Measurements from ENCODE around the gene RFWD3.

RFWD3 gene

DNA sequence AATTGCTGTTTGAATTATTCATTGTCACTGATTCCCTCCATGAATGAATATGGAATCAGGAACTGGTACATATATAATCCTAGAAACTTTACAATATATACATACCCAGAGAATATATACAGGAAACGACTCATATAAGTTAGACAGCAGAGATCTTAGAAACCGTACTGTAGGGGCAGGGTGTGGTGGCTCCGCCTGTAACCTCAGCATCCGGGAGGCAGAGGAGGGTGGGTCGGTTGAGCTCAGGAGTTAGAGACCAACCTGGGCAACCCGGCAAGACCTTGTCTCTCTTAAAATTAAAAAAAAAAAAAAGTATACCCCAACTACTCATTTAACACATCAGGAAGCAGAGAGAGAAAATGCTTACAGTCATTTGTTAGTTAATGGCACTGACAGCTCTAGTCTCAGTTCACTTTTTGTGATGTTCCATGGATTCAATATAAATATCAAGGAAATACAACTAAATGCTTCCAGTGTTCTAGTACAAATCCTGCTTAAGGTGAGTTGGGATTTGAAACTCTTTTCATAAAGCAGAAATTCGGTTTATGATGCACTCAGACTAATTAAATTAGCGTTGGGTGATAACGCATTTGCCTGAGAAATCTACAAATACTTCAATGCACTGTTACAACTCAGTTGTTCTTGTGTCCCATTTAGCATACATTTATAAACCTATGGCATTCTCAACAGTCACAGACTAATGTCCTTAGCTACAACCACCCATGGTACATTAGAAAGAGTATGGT is 65.4 kb downstream of the RFWD3 start:
- no peak overlapping the region for H3K4me3 ChIP-seq (ENCODE audit: low read length)
- H3F3A ChIP-seq (ENCODE audit: insufficient read depth, low read length) = no peaks in the 10 kb centered on the region
- DNase-seq = no peak
- no peak overlapping the region for H3K9ac ChIP-seq (ENCODE audit: low read length)
- no peaks in the 10 kb centered on the region for H3K4me1 ChIP-seq (ENCODE audit: low read length)
- peaks cover 82% of the 10 kb centered on the region for H3K79me2 ChIP-seq (ENCODE audit: low read length)
- no peaks in the 10 kb centered on the region for H3K27me3 ChIP-seq (replicated peaks; ENCODE audit: insufficient read depth, low read length)
- no peaks in the 10 kb centered on the region for H4K20me1 ChIP-seq (ENCODE audit: insufficient read depth, low read length)
- no peak overlapping the region for H3K4me2 ChIP-seq (ENCODE audit: low read depth, low read length)
- H3K27ac ChIP-seq (ENCODE audit: low read length) = no peak overlapping the region
- no peaks in the 10 kb centered on the region for H3K36me3 ChIP-seq (replicated peaks; ENCODE audit: insufficient read depth, low read length)
- TF ChIP-seq EZH2phosphoT487 (IDR thresholded peaks at IDR 0.05; ENCODE audit: low read length) (no peak), EZH2 (optimal IDR thresholded peaks at IDR 0.05; ENCODE audit: low read depth, low read length) (no peak), CTCF (IDR thresholded peaks at IDR 0.05; ENCODE audit: low read length) (no peak)
- no peak overlapping the region for H2AFZ ChIP-seq (ENCODE audit: low read length)
- H3K9me3 ChIP-seq (replicated peaks; ENCODE audit: insufficient read depth, low read length) = no peaks in the 10 kb centered on the region
- no peaks in the 10 kb centered on the region for H3K9me2 ChIP-seq (replicated peaks; ENCODE audit: insufficient read depth, low read length)

DNA sequence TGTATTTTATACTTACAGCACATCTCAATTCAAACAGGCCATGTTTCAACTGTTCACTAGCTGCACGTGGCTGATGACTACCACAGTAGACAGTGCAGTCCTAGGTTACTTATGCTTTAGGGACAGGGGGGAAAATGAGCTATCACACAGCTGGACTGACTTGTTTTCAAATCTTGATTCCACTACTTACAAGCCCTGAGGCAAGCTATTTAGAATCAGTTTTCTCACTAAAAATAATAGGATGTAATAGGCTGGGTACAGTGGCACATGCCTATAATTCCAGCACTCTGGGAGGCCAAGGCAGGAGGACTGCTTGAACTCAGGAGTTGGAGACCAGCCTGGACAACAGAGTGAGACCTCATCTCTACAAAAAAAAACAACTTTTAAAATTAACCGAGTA is 70.1 kb downstream of the RFWD3 start:
- TF ChIP-seq CTCF (IDR thresholded peaks at IDR 0.05; ENCODE audit: low read length) (no peak), EZH2 (optimal IDR thresholded peaks at IDR 0.05; ENCODE audit: low read depth, low read length) (no peak), EZH2phosphoT487 (IDR thresholded peaks at IDR 0.05; ENCODE audit: low read length) (no peak)
- no peaks in the 10 kb centered on the region for H3K9me2 ChIP-seq (replicated peaks; ENCODE audit: insufficient read depth, low read length)
- no peaks in the 10 kb centered on the region for H4K20me1 ChIP-seq (ENCODE audit: insufficient read depth, low read length)
- no peaks in the 10 kb centered on the region for H3K27me3 ChIP-seq (replicated peaks; ENCODE audit: insufficient read depth, low read length)
- no peaks in the 10 kb centered on the region for H3K36me3 ChIP-seq (replicated peaks; ENCODE audit: insufficient read depth, low read length)
- H3K9ac ChIP-seq (ENCODE audit: low read length) = no peak overlapping the region
- H3K4me3 ChIP-seq (ENCODE audit: low read length) = no peak overlapping the region
- no peak for DNase-seq
- no peak overlapping the region for H3K4me2 ChIP-seq (ENCODE audit: low read depth, low read length)
- H3K79me2 ChIP-seq (ENCODE audit: low read length) = peaks cover 58% of the 10 kb centered on the region
- no peak overlapping the region for H2AFZ ChIP-seq (ENCODE audit: low read length)
- H3K9me3 ChIP-seq (replicated peaks; ENCODE audit: insufficient read depth, low read length) = no peaks in the 10 kb centered on the region
- H3K4me1 ChIP-seq (ENCODE audit: low read length) = no peaks in the 10 kb centered on the region
- H3F3A ChIP-seq (ENCODE audit: insufficient read depth, low read length) = no peaks in the 10 kb centered on the region
- no peak overlapping the region for H3K27ac ChIP-seq (ENCODE audit: low read length)

DNA sequence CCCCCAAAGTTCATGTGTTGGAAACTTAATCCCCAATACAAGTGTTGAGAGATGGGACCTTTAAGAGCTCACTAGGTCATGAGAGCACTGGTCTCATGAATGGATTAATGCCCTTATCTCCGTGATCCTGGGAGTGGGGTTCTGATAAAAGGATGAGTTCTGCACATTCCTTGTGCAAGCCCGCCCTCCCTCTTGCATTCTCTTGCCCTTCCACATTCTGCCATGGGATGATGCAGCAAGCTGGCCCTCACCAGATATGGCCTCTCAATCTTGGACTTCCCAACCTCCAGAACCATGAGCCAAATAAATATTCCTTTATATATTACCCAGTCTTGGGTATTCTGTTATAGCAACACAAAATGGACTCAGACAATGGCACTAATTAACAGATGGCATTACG is 73.8 kb downstream of the RFWD3 start:
- no peaks in the 10 kb centered on the region for H3K27me3 ChIP-seq (replicated peaks; ENCODE audit: insufficient read depth, low read length)
- no peak overlapping the region for H3K4me2 ChIP-seq (ENCODE audit: low read depth, low read length)
- no peak overlapping the region for H3K4me3 ChIP-seq (ENCODE audit: low read length)
- no peaks in the 10 kb centered on the region for H3K36me3 ChIP-seq (replicated peaks; ENCODE audit: insufficient read depth, low read length)
- H3K4me1 ChIP-seq (ENCODE audit: low read length) = no peaks in the 10 kb centered on the region
- H3K9me2 ChIP-seq (replicated peaks; ENCODE audit: insufficient read depth, low read length) = no peaks in the 10 kb centered on the region
- no peak for DNase-seq
- H3F3A ChIP-seq (ENCODE audit: insufficient read depth, low read length) = no peaks in the 10 kb centered on the region
- TF ChIP-seq EZH2phosphoT487 (IDR thresholded peaks at IDR 0.05; ENCODE audit: low read length) (no peak), EZH2 (optimal IDR thresholded peaks at IDR 0.05; ENCODE audit: low read depth, low read length) (no peak), CTCF (IDR thresholded peaks at IDR 0.05; ENCODE audit: low read length) (no peak)
- H3K79me2 ChIP-seq (ENCODE audit: low read length) = peaks cover 31% of the 10 kb centered on the region
- H4K20me1 ChIP-seq (ENCODE audit: insufficient read depth, low read length) = no peaks in the 10 kb centered on the region
- no peaks in the 10 kb centered on the region for H3K9me3 ChIP-seq (replicated peaks; ENCODE audit: insufficient read depth, low read length)
- H2AFZ ChIP-seq (ENCODE audit: low read length) = no peak overlapping the region
- H3K9ac ChIP-seq (ENCODE audit: low read length) = no peak overlapping the region
- H3K27ac ChIP-seq (ENCODE audit: low read length) = no peak overlapping the region
